ENCODE data around the gene ZNF407.
A peak's percentile ranks its signal among the peaks of the same experiment; 100 is the strongest.

Gene ZNF407

GRCh38 chr18:74731097-74731496 is 133.4 kb downstream of the ZNF407 start:
- DNase-seq: no peak

- DNase-seq: no peak
These were observed 134.7 kb downstream of the ZNF407 start for GRCh38 chr18:74732380-74732779.

- no peak for DNase-seq
These were observed 135.9 kb downstream of the ZNF407 start for GRCh38 chr18:74733598-74733997.

GRCh38 chr18:74734013-74734444 is 136.4 kb downstream of the ZNF407 start:
- DNase-seq: no peak

GRCh38 chr18:74739926-74740325 is 142.3 kb downstream of the ZNF407 start:
- DNase-seq: no peak

- DNase-seq: peak; percentile 49
These were observed 145.0 kb downstream of the ZNF407 start for GRCh38 chr18:74742573-74743243.

GRCh38 chr18:74745633-74746403 is 148.1 kb downstream of the ZNF407 start:
- DNase-seq: no peak

- peak; percentile 16 for DNase-seq
These were observed 151.1 kb downstream of the ZNF407 start for GRCh38 chr18:74748809-74749208.

- no peak for DNase-seq
These were observed 161.3 kb downstream of the ZNF407 start for GRCh38 chr18:74758995-74759394.

- DNase-seq: no peak
These were observed 162.4 kb downstream of the ZNF407 start for GRCh38 chr18:74760026-74760425.

GRCh38 chr18:74760436-74760835 is 162.8 kb downstream of the ZNF407 start:
- DNase-seq: no peak

GRCh38 chr18:74766251-74766650 is 168.6 kb downstream of the ZNF407 start:
- no peak for DNase-seq

- no peak for DNase-seq
These were observed 170.4 kb downstream of the ZNF407 start for GRCh38 chr18:74768096-74768495.

GRCh38 chr18:74773171-74773624 is 175.5 kb downstream of the ZNF407 start:
- no peak for DNase-seq

GRCh38 chr18:74774486-74774885 is 176.8 kb downstream of the ZNF407 start:
- no peak for DNase-seq

GRCh38 chr18:74775239-74775638 is 177.6 kb downstream of the ZNF407 start:
- no peak for DNase-seq

- DNase-seq: no peak
These were observed 180.6 kb downstream of the ZNF407 start for GRCh38 chr18:74778191-74778847.

- DNase-seq: peak; percentile 92
These were observed 187.1 kb downstream of the ZNF407 start for GRCh38 chr18:74784752-74785151.

GRCh38 chr18:74785632-74786031 is 188.0 kb downstream of the ZNF407 start:
- DNase-seq: no peak

- DNase-seq: no peak
These were observed 191.0 kb downstream of the ZNF407 start for GRCh38 chr18:74788657-74789056.

GRCh38 chr18:74789078-74789477 is 191.4 kb downstream of the ZNF407 start:
- DNase-seq: no peak

- DNase-seq: no peak
These were observed 192.8 kb downstream of the ZNF407 start for GRCh38 chr18:74790451-74790850.

GRCh38 chr18:74791501-74792194 is 194.0 kb downstream of the ZNF407 start:
- DNase-seq: no peak

Data from NCI-H1417 treated with DMSO at 0.1 percent for 48 hours (cell line).